CD14-positive monocyte (primary cell): ENCODE results near the gene LAMTOR4. TPM values are rescaled to one million over a fixed set of nuclear protein-coding genes. Genes with fewer than 3 reads are reported as not detected.
A peak's percentile ranks its signal among the peaks of the same experiment; 100 is the strongest.

Experiments
- DNase-seq, 3 donors: peaks; one replicate each; pipeline ENCODE4 v3.0.0-alpha.2; 2011 to 2022
- H2AFZ ChIP-seq: 2 replicates; pipeline ENCODE4 v1.6.0; 2012; ENCODE audit warnings: mild to moderate bottlenecking, low read depth, low read length, inconsistent platforms; ENCODE audit not compliant: insufficient read depth, poor library complexity, severe bottlenecking
- H3K27ac ChIP-seq, 2 donors: 1 replicate in 1 of 2; 2 replicates in 1 of 2; pipeline ENCODE4 v1.5.1; 2012 to 2013; ENCODE audit warnings: low read length in 2 of 2, control low read depth in 1 of 2, inconsistent platforms in 1 of 2, low read depth in 1 of 2, mild to moderate bottlenecking in 1 of 2
- H3K27me3 ChIP-seq, 2 donors: one replicate each; pipeline versions ENCODE4 v1.6.0 to v1.6.1; 2011 to 2013; ENCODE audit warnings: low read length in 2 of 2; ENCODE audit not compliant: control insufficient read depth in 2 of 2, insufficient read depth in 2 of 2
- H3K36me3 ChIP-seq, 2 donors: replicated peaks in 1 of 2; 1 replicate in 1 of 2; 2 replicates in 1 of 2; pipeline versions ENCODE4 v1.5.1 to v1.6.1; 2012 to 2013; ENCODE audit warnings: low read length in 2 of 2, control low read depth in 1 of 2, inconsistent platforms in 1 of 2, mild to moderate bottlenecking in 1 of 2; ENCODE audit not compliant: insufficient read depth in 2 of 2, control insufficient read depth in 1 of 2
- H3K4me1 ChIP-seq, 2 donors: 1 replicate in 1 of 2; 2 replicates in 1 of 2; pipeline versions ENCODE4 v1.5.1 to v1.6.1; 2012 to 2013; ENCODE audit warnings: low read length in 2 of 2, control low read depth in 1 of 2, inconsistent platforms in 1 of 2, mild to moderate bottlenecking in 1 of 2, moderate library complexity in 1 of 2; ENCODE audit not compliant: insufficient read depth in 2 of 2, control insufficient read depth in 1 of 2
- H3K4me2 ChIP-seq: replicated peaks from 2 replicates; pipeline ENCODE3; 2012; ENCODE audit warnings: low read length, moderate library complexity, mild to moderate bottlenecking; ENCODE audit not compliant: poor library complexity, severe bottlenecking; ENCODE audit errors: extremely low read depth
- H3K4me3 ChIP-seq, 3 experiments: fragments of 200-600 bp in 1 of 3; sonication (generic) in 1 of 3; replicated peaks in 1 of 3; 1 replicate in 2 of 3; 2 replicates in 1 of 3; pipeline ENCODE4 v1.5.1; 2011 to 2013; ENCODE audit warnings: low read length in 3 of 3, mild to moderate bottlenecking in 3 of 3, control low read depth in 2 of 3, low read depth in 2 of 3, inconsistent platforms in 1 of 3, moderate library complexity in 1 of 3
- H3K79me2 ChIP-seq: 2 replicates; pipeline ENCODE4 v1.6.0; 2012; ENCODE audit warnings: mild to moderate bottlenecking, control low read depth, inconsistent platforms, low read length, moderate library complexity; ENCODE audit not compliant: insufficient read depth
- H3K9ac ChIP-seq: 2 replicates; pipeline ENCODE4 v1.6.0; 2017; ENCODE audit warnings: low read length, mild to moderate bottlenecking; ENCODE audit not compliant: insufficient read depth, poor library complexity, severe bottlenecking
- H3K9me3 ChIP-seq, 2 donors: replicated peaks in 1 of 2; 1 replicate in 1 of 2; 2 replicates in 1 of 2; pipeline versions ENCODE4 v1.5.1 to v1.6.1; 2012 to 2013; ENCODE audit warnings: low read length in 2 of 2, control low read depth in 1 of 2; ENCODE audit not compliant: control insufficient read depth in 1 of 2, insufficient read depth in 1 of 2
- H4K20me1 ChIP-seq: 2 replicates; pipeline ENCODE4 v1.6.0; 2012; ENCODE audit warnings: mild to moderate bottlenecking, low read length, control low read depth, moderate library complexity; ENCODE audit not compliant: insufficient read depth
- H3K27ac Mint-ChIP-seq, 7 donors: one replicate each; pipeline ENCODE4 v1.8.0; 2020; ENCODE audit warnings: mild to moderate bottlenecking in 7 of 7, mixed read lengths in 7 of 7, moderate library complexity in 6 of 7, inconsistent platforms in 2 of 7
- H3K27me3 Mint-ChIP-seq, 3 donors: one replicate each; pipeline ENCODE4 v1.8.0; 2021 to 2022; ENCODE audit warnings: low read depth in 3 of 3, mild to moderate bottlenecking in 3 of 3, mixed read lengths in 3 of 3, moderate library complexity in 3 of 3, inconsistent platforms in 1 of 3
- H3K36me3 Mint-ChIP-seq, 2 donors: one replicate each; pipeline ENCODE4 v1.8.0; 2020; ENCODE audit warnings: mixed read lengths in 2 of 2, inconsistent platforms in 1 of 2, mild to moderate bottlenecking in 1 of 2
- H3K4me1 Mint-ChIP-seq: one replicate; pipeline ENCODE4 v1.8.0; 2020; ENCODE audit warnings: mild to moderate bottlenecking, mixed read lengths
- H3K4me3 Mint-ChIP-seq, 2 donors: one replicate each; pipeline ENCODE4 v1.8.0; 2020; ENCODE audit warnings: mild to moderate bottlenecking in 2 of 2, mixed read lengths in 2 of 2, moderate library complexity in 1 of 2
- H3K9me3 Mint-ChIP-seq, 7 donors: one replicate each; pipeline ENCODE4 v1.8.0; 2020 to 2022; ENCODE audit warnings: mixed read lengths in 7 of 7, mild to moderate bottlenecking in 6 of 7, moderate library complexity in 6 of 7, inconsistent platforms in 2 of 7
- CTCF ChIP-seq: fragments of 200-600 bp; IDR thresholded peaks from one replicate; pipeline ENCODE4 v1.8.0; 2022; ENCODE audit warnings: antibody characterized with exemption, mild to moderate bottlenecking
- WGBS: methylation state at CpG from one replicate; pipeline ENCODE4 v1.1.5; 2013; ENCODE audit warnings: missing lambda C conversion rate; ENCODE audit not compliant: insufficient coverage; 5-methylcytosine and 5-hydroxymethylcytosine counted together
- intact Hi-C, 2 donors: fragments of 100-400 bp; cut with micrococcal nuclease; formaldehyde crosslinking; loops; one replicate each; pipeline versions ENCODE4 v1.15.0 to v1.15.1; 2023
- polyA plus RNA-seq, 3 donors: library from polyadenylated mRNA; depleted of rRNA in 1 of 3; unstranded in 2 of 3; stranded (reverse) in 1 of 3; fragments of 300-500 nt in 2 of 3; fragments of >200 nt in 1 of 3; fragmentation: Illumina TruSeq in 2 of 3; gene quantifications; 1 replicate in 2 of 3; 2 replicates in 1 of 3; pipeline ENCODE4 v1.2.3, GENCODE V29; 2012 to 2021

LAMTOR4 gene
- polyA plus RNA-seq, 3 donors, result 533 to 754 (median 621) TPM

DNA sequence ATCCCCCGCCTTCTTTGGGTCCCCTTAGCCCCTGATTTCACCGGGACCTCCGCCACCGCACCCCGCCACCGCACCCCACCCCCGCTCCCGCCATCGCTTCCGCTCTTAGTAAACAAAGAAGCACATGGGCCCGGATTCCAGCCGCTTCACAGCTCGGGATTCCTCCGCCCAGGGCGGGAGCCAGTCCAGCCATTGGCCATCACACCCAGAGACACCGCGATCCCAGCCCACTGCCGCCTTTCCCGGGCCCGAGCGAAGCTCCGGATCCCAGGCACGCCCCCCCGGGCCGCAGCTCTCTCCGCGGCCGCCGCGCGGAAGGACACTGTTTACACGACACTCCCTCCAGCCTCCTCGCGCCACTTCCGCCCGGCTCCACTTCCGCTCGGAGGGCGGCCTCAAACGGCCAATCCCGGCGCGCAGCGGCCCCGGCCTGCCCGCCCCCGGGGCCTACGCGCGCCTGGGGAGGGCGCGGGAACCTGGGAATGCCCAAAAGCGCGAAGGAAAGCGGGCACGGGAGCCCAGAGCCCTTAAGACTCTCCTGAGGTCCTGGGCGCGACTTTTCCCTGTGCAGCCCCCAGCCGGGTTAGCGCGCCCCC, 48.2 kb upstream of the LAMTOR4 start:
- WGBS, result 0% methylated on average over 61 of the region's 61 CpGs
- peak overlapping the region; percentile 74 for H3K9ac ChIP-seq
- Mint-ChIP-seq H3K36me3 (peaks cover 57 to 65% of the 10 kb centered on the region in 2 donors), H3K27ac (peak overlapping the region; percentile 89 to 97 (median 95)), H3K4me3 (peak overlapping the region; percentile 87 to 92), H3K4me1 (peaks cover 23% of the 10 kb centered on the region), H3K27me3 (peaks cover 0 to 3% (median 2%) of the 10 kb centered on the region in 3 donors), H3K9me3 (no peaks in the 10 kb centered on the region)
- peaks cover 22 to 27% of the 10 kb centered on the region in 2 donors for H3K4me1 ChIP-seq
- TF ChIP-seq CTCF, result no peak
- peaks cover 51 to 63% of the 10 kb centered on the region in 2 donors for H3K36me3 ChIP-seq
- peak overlapping the region; percentile 83 to 95 (median 85) for H3K4me3 ChIP-seq
- H2AFZ ChIP-seq, result peak overlapping the region; percentile 95
- peak overlapping the region; percentile 100 for H3K4me2 ChIP-seq
- no peaks in the 10 kb centered on the region for H3K9me3 ChIP-seq
- H3K27me3 ChIP-seq, result no peaks in the 10 kb centered on the region
- H3K27ac ChIP-seq, result peak overlapping the region; percentile 83 to 86
- intact Hi-C loops, result no loop called here
- peaks cover 53% of the 10 kb centered on the region for H3K79me2 ChIP-seq
- DNase-seq, result peak; percentile 79 to 93 (median 90)
- H4K20me1 ChIP-seq, result no peaks in the 10 kb centered on the region

DNA sequence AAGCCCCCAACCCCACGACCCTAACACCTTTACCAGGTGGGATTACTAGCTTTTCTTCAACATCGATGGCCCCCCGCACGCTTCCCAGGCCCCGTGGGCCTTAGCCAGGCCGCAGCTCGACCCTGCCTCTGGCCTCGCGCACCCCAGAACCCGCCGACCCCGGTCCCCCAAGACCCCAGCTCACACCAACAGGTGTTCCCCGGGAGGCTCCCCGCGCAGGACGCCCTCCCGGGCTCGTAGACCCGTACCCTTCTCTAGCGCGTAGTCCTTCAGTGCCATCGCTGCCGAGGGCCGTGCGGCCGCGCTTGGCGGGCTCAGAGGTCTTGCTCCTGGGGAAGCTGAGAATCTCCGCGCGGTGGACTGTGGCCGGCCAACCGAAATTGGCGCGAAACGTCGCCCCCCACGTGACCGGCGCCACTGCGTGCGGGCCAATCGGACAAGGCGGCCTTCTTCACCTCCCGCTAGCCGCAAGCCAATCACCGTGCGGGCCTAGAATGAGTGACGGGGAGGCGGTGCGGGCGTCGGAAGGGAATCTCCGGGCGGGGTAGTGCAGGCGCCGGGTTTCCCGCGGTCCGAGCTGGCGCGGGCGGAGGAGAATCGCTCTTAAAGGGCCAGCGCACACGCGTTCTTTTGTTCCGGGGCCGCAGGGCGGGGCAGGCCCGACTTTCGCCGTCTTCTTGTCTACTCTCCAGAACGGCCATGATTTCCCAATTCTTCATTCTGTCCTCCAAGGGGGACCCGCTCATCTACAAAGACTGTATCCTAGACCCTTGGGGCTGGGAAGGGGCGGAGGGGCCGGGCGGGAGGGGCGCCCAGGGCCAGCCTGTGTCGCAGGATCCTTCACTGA, 47.5 kb upstream of the LAMTOR4 start, which contains the start of the genes AP4M1 and MCM7:
TSS of gene AP4M1 (plus strand) at position 628 of the 847 bp plus-strand sequence. CDS start at position 700, 72 bp downstream.
TSS of gene MCM7 (minus strand) at position 382 of the 847 bp plus-strand sequence. CDS start at position 279, 103 bp downstream.
- Histone ChIP-seq H3K4me1 (peaks cover 22 to 27% of the 10 kb centered on the region in 2 donors), H3K4me3 (peak within 1 kb of the TSS; percentile 83 to 95 (median 85)), H3K79me2 (peaks cover 51% of the 10 kb centered on the region), H3K27me3 (no peaks in the 10 kb centered on the region), H3K27ac (peak within 1 kb of the TSS; percentile 83 to 86), H3K4me2 (peak within 1 kb of the TSS; percentile 100), H3K36me3 (peaks cover 50 to 63% of the 10 kb centered on the region in 2 donors), H4K20me1 (no peaks in the 10 kb centered on the region), H3K9me3 (no peaks in the 10 kb centered on the region), H2AFZ (peak within 1 kb of the TSS; percentile 95), H3K9ac (peak within 1 kb of the TSS; percentile 74)
- no peak for TF ChIP-seq CTCF
- intact Hi-C loops, result no loop called here
- peak; percentile 94 to 98 (median 97) for DNase-seq
- H3K4me3 Mint-ChIP-seq, result peak within 1 kb of the TSS; percentile 87 to 92
- peak within 1 kb of the TSS; percentile 89 to 97 (median 95) for H3K27ac Mint-ChIP-seq
- H3K9me3 Mint-ChIP-seq, result no peaks in the 10 kb centered on the region
- H3K4me1 Mint-ChIP-seq, result peaks cover 23% of the 10 kb centered on the region
- WGBS, result under 1% methylated on average over 78 of the region's 80 CpGs
- H3K36me3 Mint-ChIP-seq, result peaks cover 50 to 65% of the 10 kb centered on the region in 2 donors
- H3K27me3 Mint-ChIP-seq, result peaks cover 0 to 3% (median 2%) of the 10 kb centered on the region in 3 donors
